Stimulated activated naive CD8-positive, alpha-beta T cell treated with anti-CD3 and anti-CD28 coated beads, Interleukin-15, amount 100 ng/mL, for 72 hours (primary cell): Measurements from ENCODE around the gene ERP27.

Experiments
- ATAC-seq: fragments of 150-1000 bp; cut with Tn5 transposase; 2 replicates; pipeline ENCODE4 v1.10.0; 2021; ENCODE audit warnings: mild to moderate bottlenecking, moderate library complexity
- DNase-seq, 2 donors: peaks; one replicate each; pipeline ENCODE4 v3.0.0; 2021 to 2022
- H3K27ac Mint-ChIP-seq, 2 donors: one replicate each; pipeline ENCODE4 v1.8.0; 2022; ENCODE audit warnings: mild to moderate bottlenecking in 2 of 2, mixed read lengths in 2 of 2, moderate library complexity in 2 of 2
- H3K27me3 Mint-ChIP-seq: one replicate; pipeline ENCODE4 v1.8.0; 2022; ENCODE audit warnings: mixed read lengths
- H3K4me1 Mint-ChIP-seq: one replicate; pipeline ENCODE4 v1.8.0; 2022; ENCODE audit warnings: mild to moderate bottlenecking, mixed read lengths
- H3K4me3 Mint-ChIP-seq, 2 donors: one replicate each; pipeline ENCODE4 v1.8.0; 2022; ENCODE audit warnings: mild to moderate bottlenecking in 2 of 2, mixed read lengths in 2 of 2, moderate library complexity in 1 of 2
- H3K9me3 Mint-ChIP-seq, 2 donors: one replicate each; pipeline ENCODE4 v1.8.0; 2022; ENCODE audit warnings: mixed read lengths in 2 of 2

ERP27 gene

DNA sequence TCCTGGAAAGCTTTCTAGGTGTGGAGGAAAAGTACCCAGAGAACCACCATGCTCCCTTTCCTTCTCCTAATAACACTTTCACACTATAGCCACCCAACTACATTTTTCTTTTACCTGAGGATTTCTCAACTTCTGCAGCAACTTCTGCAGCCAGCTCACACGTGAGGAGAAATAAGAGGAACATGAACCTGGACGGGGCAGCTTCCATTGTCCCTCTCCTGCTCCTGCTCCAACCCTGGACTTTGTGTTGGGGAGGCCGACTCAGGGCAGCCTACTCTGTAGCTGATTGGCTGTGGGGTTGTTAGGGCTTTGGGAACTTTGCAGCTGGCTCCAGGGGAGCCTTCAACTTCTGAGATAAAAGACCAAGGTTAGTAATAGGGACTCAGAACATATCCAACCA, at the start of gene ERP27:
TSS of gene ERP27 (minus strand) at position 237 of the 400 bp plus-strand sequence. CDS start at position 208, 29 bp downstream.
- ATAC-seq (no peak), DNase-seq (no peak)
- Mint-ChIP-seq H3K4me3 (no peak within 1 kb of the TSS), H3K4me1 (peaks cover 42% of the 10 kb centered on the region), H3K9me3 (no peaks in the 10 kb centered on the region), H3K27ac (peak within 1 kb of the TSS; percentile 5 to 77), H3K27me3 (no peaks in the 10 kb centered on the region)

- no peak for ATAC-seq
- DNase-seq, result no peak
- H3K4me1 Mint-ChIP-seq, result peaks cover 33% of the 10 kb centered on the region
These were observed 49.7 kb upstream of the ERP27 start for GRCh38 chr12:14988035-14988434.

GRCh38 chr12:14986449-14986848, 48.1 kb upstream of the ERP27 start:
- Mint-ChIP-seq H3K9me3 (peaks cover 5 to 14% of the 10 kb centered on the region in 2 donors), H3K4me1 (peaks cover 43% of the 10 kb centered on the region), H3K27ac (no peak overlapping the region), H3K4me3 (no peak overlapping the region), H3K27me3 (no peaks in the 10 kb centered on the region)
- DNase-seq, result no peak
- no peak for ATAC-seq

More at GRCh38 chr12:14988035-14988434, 49.7 kb upstream of the ERP27 start:
- no peak overlapping the region for H3K27ac Mint-ChIP-seq
- H3K9me3 Mint-ChIP-seq, result peaks cover 6 to 15% of the 10 kb centered on the region in 2 donors
- no peak overlapping the region for H3K4me3 Mint-ChIP-seq
- H3K27me3 Mint-ChIP-seq, result no peaks in the 10 kb centered on the region

GRCh38 chr12:14984766-14985285, 46.5 kb upstream of the ERP27 start:
- peaks cover 0 to 5% of the 10 kb centered on the region in 2 donors for H3K9me3 Mint-ChIP-seq
- H3K4me3 Mint-ChIP-seq, result no peak overlapping the region
- peaks cover 55% of the 10 kb centered on the region for H3K4me1 Mint-ChIP-seq
- DNase-seq, result no peak
- H3K27me3 Mint-ChIP-seq, result no peaks in the 10 kb centered on the region
- no peak for ATAC-seq
- H3K27ac Mint-ChIP-seq, result no peak overlapping the region

GRCh38 chr12:14984036-14984435, 45.7 kb upstream of the ERP27 start:
- Mint-ChIP-seq H3K4me3 (no peak overlapping the region), H3K27ac (no peak overlapping the region), H3K27me3 (no peaks in the 10 kb centered on the region), H3K4me1 (peaks cover 56% of the 10 kb centered on the region), H3K9me3 (no peaks in the 10 kb centered on the region)
- no peak for ATAC-seq
- no peak for DNase-seq

DNA sequence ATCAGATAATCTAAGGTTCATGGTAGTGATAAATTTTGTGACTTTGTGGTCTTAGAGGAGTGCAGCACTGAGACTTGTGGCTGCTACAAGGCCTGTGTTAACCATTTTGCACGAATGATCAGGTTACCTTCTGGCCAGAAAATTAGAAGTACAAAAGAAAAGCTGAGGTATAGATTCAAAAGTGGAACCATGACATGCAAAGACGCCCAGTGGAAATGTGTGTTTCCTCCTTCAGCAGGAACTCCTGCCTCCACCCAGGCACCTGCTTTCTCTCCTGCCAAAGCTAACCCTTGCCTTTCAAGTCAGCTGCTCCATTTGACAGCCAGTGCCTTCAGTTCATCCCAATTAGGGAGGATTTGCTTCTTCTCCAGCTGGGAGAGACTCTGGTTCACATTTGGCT, 44.7 kb upstream of the ERP27 start:
- H3K4me1 Mint-ChIP-seq, result peaks cover 66% of the 10 kb centered on the region
- H3K4me3 Mint-ChIP-seq, result peak overlapping the region; percentile 59 to 60

GRCh38 chr12:14982562-14982961, 44.2 kb upstream of the ERP27 start:
- no peaks in the 10 kb centered on the region for H3K9me3 Mint-ChIP-seq
- peak overlapping the region in 1 of 2 donors; percentile 47 for H3K27ac Mint-ChIP-seq
- ATAC-seq, result no peak
- peaks cover 71% of the 10 kb centered on the region for H3K4me1 Mint-ChIP-seq
- no peaks in the 10 kb centered on the region for H3K27me3 Mint-ChIP-seq
- no peak for DNase-seq
- H3K4me3 Mint-ChIP-seq, result peak overlapping the region; percentile 59 to 60

More for the DNA sequence above, 44.7 kb upstream of the ERP27 start:
- peak; percentile 18 for ATAC-seq
- Mint-ChIP-seq H3K27ac (peak overlapping the region in 1 of 2 donors; percentile 47), H3K27me3 (no peaks in the 10 kb centered on the region), H3K9me3 (no peaks in the 10 kb centered on the region)
- no peak for DNase-seq

GRCh38 chr12:14981049-14981448, 42.7 kb upstream of the ERP27 start:
- no peak for ATAC-seq
- Mint-ChIP-seq H3K27ac (peak overlapping the region in 1 of 2 donors; percentile 48), H3K4me3 (no peak overlapping the region)

DNA sequence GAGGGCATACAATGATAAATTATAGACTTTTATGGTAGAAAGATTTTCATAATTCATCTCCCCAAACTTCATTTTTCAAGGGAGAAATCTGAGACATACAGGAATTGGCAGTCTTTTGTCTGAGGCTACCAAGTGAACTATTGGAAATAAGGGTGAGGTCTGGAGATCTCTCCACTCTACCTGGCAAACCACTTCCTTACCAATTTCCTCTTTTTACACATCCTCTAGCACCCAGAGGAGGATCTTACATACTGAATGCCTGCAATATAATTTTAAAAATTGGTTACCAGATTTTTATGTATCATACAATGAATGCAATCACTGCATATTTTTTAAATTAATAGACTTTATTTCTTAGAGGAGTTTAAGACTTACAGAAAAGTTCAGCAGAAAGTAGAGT, 41.1 kb upstream of the ERP27 start:
- H3K9me3 Mint-ChIP-seq, result no peaks in the 10 kb centered on the region
- H3K4me1 Mint-ChIP-seq, result peaks cover 60% of the 10 kb centered on the region
- DNase-seq (no peak), ATAC-seq (no peak)
- no peaks in the 10 kb centered on the region for H3K27me3 Mint-ChIP-seq
- H3K4me3 Mint-ChIP-seq, result no peak overlapping the region
- H3K27ac Mint-ChIP-seq, result no peak overlapping the region

More at GRCh38 chr12:14981049-14981448, 42.7 kb upstream of the ERP27 start:
- no peak for DNase-seq
- Mint-ChIP-seq H3K27me3 (no peaks in the 10 kb centered on the region), H3K4me1 (peaks cover 71% of the 10 kb centered on the region), H3K9me3 (no peaks in the 10 kb centered on the region)

- Mint-ChIP-seq H3K27me3 (no peaks in the 10 kb centered on the region), H3K4me3 (no peak overlapping the region)
These were observed 38.3 kb upstream of the ERP27 start for GRCh38 chr12:14976658-14977057.

GRCh38 chr12:14975457-14975856, 37.1 kb upstream of the ERP27 start:
- DNase-seq, result no peak
- Mint-ChIP-seq H3K9me3 (no peaks in the 10 kb centered on the region), H3K4me3 (no peak overlapping the region), H3K4me1 (peaks cover 66% of the 10 kb centered on the region), H3K27me3 (no peaks in the 10 kb centered on the region), H3K27ac (no peak overlapping the region)
- no peak for ATAC-seq

More at GRCh38 chr12:14976658-14977057, 38.3 kb upstream of the ERP27 start:
- no peak overlapping the region for H3K27ac Mint-ChIP-seq
- peaks cover 66% of the 10 kb centered on the region for H3K4me1 Mint-ChIP-seq
- DNase-seq (no peak), ATAC-seq (no peak)
- H3K9me3 Mint-ChIP-seq, result no peaks in the 10 kb centered on the region

GRCh38 chr12:14974633-14975032, 36.3 kb upstream of the ERP27 start:
- DNase-seq (no peak), ATAC-seq (no peak)
- Mint-ChIP-seq H3K9me3 (peaks cover 0 to 4% of the 10 kb centered on the region in 2 donors), H3K4me1 (peaks cover 68% of the 10 kb centered on the region), H3K27ac (no peak overlapping the region), H3K27me3 (no peaks in the 10 kb centered on the region), H3K4me3 (no peak overlapping the region)

DNA sequence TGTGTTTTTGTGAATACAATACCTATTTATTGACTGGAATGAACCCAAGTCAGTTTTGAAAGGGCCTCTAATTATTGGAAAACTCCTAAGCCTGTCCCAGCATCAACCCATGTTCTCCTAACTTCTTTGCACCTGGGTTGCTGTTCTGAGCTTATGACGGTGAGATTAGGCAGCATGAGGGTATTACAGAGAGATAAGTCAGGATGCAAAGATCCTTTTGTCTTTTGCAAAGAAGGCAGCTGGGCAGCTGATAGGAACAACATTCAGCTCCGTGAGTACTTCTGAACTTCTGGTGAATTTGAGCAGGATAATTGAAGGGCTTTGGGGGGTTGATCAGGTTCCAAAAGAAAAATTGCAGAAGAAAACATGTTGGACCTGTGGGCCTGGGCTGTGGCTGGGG, 34.5 kb upstream of the ERP27 start, which contains the start of gene PDE6H:
TSS of gene PDE6H (plus strand) at position 227 of the 400 bp plus-strand sequence. CDS start 4,971 bp downstream, outside the sequence.
- peaks cover 0 to 4% of the 10 kb centered on the region in 2 donors for H3K9me3 Mint-ChIP-seq
- no peaks in the 10 kb centered on the region for H3K27me3 Mint-ChIP-seq
- ATAC-seq (no peak), DNase-seq (no peak)
- peaks cover 59% of the 10 kb centered on the region for H3K4me1 Mint-ChIP-seq
- peak within 1 kb of the TSS in 1 of 2 donors; percentile 68 for H3K27ac Mint-ChIP-seq
- H3K4me3 Mint-ChIP-seq, result no peak within 1 kb of the TSS

DNA sequence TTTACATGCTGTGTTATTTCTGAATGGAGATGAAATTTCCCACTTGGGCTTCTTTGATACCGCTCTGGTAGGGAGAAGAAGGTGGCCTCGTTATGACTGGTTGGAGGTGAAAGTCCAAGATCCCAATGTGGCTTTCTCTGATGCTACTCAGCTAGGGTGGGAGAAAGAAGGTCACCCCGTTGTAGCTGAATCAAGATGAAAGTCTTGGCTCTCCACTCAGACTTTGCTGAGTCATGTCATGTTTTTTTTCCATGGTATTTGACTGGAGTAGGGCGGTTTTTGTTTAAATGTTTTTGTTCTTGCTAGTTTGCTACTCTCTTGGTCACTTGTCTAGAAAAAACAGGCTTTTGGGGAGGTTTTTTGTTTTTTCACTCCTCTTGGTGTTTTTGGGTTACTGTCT, 32.1 kb upstream of the ERP27 start:
- Mint-ChIP-seq H3K4me3 (no peak overlapping the region), H3K9me3 (peaks cover 0 to 4% of the 10 kb centered on the region in 2 donors), H3K27me3 (no peaks in the 10 kb centered on the region), H3K4me1 (peaks cover 69% of the 10 kb centered on the region), H3K27ac (no peak overlapping the region)
- ATAC-seq (no peak), DNase-seq (no peak)

- no peak for ATAC-seq
- Mint-ChIP-seq H3K27me3 (no peaks in the 10 kb centered on the region), H3K4me3 (no peak overlapping the region), H3K27ac (no peak overlapping the region), H3K4me1 (peaks cover 77% of the 10 kb centered on the region), H3K9me3 (peaks cover 0 to 4% of the 10 kb centered on the region in 2 donors)
- DNase-seq, result no peak
These were observed 30.1 kb upstream of the ERP27 start for GRCh38 chr12:14968478-14968877.

GRCh38 chr12:14965221-14965620, 26.9 kb upstream of the ERP27 start:
- H3K4me1 Mint-ChIP-seq, result peaks cover 52% of the 10 kb centered on the region
- H3K9me3 Mint-ChIP-seq, result peaks cover 0 to 4% of the 10 kb centered on the region in 2 donors
- no peak overlapping the region for H3K4me3 Mint-ChIP-seq
- ATAC-seq (no peak), DNase-seq (no peak)
- no peaks in the 10 kb centered on the region for H3K27me3 Mint-ChIP-seq
- peak overlapping the region in 1 of 2 donors; percentile 74 for H3K27ac Mint-ChIP-seq

DNA sequence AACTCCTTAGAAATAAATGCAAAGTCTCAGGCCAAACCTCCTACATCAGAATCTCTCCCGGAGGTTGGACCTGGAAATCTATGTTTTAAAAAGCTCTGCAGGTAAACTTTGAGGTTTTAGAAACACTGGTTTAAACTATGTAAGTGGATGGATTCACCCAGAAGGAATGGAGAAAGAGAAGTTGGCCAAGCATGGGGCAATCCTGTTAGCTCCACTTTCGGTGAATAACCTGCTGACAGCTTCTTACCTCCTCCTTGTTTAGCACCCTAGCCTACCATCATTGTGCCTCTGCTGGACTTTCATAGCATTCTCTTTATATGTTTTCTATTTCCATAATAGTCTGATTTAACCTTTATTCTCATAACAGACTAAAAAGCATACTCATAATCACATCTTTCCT, 26.1 kb upstream of the ERP27 start:
- ATAC-seq (no peak), DNase-seq (no peak)
- Mint-ChIP-seq H3K9me3 (no peaks in the 10 kb centered on the region), H3K27ac (peak overlapping the region in 1 of 2 donors; percentile 92), H3K4me1 (peaks cover 48% of the 10 kb centered on the region), H3K4me3 (no peak overlapping the region), H3K27me3 (no peaks in the 10 kb centered on the region)
